Dermis blood vessel endothelial cell (primary cell): ENCODE measurements around the gene CDC37L1. TPM values are rescaled to one million over a fixed set of nuclear protein-coding genes. Genes with fewer than 3 reads are reported as not detected.

Experiments used
- DNase-seq: peaks from one replicate; pipeline ENCODE4 v3.0.0; 2010
- total RNA-seq: library from RNA; depleted of rRNA; stranded (reverse); fragments of >200 nt; gene quantifications from 2 replicates; pipeline ENCODE4 v1.2.3, GENCODE V29; 2014

Gene CDC37L1
- total RNA-seq, 1 donor from 2014 or later = 15.1 TPM

DNA sequence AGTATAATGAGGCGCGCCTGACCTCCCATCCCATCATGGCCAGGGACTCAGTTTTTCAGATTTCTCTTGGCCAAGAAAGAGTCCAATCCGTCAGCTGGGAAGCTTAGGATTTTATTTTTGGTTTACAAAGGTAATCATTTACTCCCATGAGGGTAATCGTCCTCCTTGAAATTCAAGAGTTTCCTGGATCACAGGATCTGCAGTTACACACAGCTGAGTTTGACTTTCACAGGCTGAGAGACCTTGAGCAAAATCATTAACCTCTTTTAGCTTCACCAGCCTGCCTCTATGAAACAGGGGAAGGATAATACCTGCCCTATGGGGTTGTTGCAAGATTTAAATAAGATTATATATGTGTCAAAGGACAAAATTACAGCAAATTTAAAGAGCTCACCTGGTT is 77.1 kb downstream of the CDC37L1 start:
- no peak for DNase-seq

Other genes with a start within 250 kb of the CDC37L1 start
- 4.1 and 8.4 TPM in 2 replicates for gene SLC1A1, start 189.1 kb upstream of the CDC37L1 start, total RNA-seq
- 6.1 and 8.0 TPM in 2 replicates for gene PLPP6, start 17.3 kb upstream of the CDC37L1 start, total RNA-seq
- gene SPATA6L, start 13.1 kb upstream of the CDC37L1 start, total RNA-seq = 2.7 and 8.8 TPM in 2 replicates
- gene AK3, start 61.6 kb downstream of the CDC37L1 start, total RNA-seq = 65.0 and 82.0 TPM in 2 replicates
- 10.4 and 12.1 TPM in 2 replicates for gene RCL1, start 113.4 kb downstream of the CDC37L1 start, total RNA-seq